ENCODE measurements around the gene ANKRD62. TPM values are rescaled to one million over a fixed set of nuclear protein-coding genes. Genes with fewer than 3 reads are reported as not detected.

ANKRD62 gene
- total RNA-seq, 1 donor from 2014 or later, result 0.13 TPM

DNA sequence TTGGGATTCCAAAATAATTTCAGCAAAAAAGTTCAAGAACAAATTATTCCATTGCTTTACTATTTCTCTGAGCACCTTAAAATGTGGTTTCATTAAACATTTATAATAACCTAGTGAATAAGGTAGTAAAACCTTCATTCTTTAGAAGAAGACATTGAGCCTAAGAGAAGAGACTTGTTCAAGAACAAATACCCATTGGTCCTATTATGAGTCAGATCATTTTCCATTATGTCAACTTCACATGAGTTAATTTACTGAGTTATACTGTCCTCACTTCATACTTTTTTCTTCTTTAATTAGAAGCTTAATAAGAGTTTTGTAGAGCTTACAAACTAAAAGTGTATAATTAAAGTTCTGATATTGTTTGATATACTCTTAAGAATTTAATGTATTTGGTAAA is 5.5 kb downstream of the ANKRD62 start:
- no peaks in the 10 kb centered on the region for H3K9me3 Mint-ChIP-seq (ENCODE audit: unreplicated experiment)
- H3K27ac Mint-ChIP-seq (ENCODE audit: unreplicated experiment), result no peak overlapping the region
- no peak overlapping the region for H3K4me3 Mint-ChIP-seq (ENCODE audit: unreplicated experiment)
- TF ChIP-seq, protein P1, sequence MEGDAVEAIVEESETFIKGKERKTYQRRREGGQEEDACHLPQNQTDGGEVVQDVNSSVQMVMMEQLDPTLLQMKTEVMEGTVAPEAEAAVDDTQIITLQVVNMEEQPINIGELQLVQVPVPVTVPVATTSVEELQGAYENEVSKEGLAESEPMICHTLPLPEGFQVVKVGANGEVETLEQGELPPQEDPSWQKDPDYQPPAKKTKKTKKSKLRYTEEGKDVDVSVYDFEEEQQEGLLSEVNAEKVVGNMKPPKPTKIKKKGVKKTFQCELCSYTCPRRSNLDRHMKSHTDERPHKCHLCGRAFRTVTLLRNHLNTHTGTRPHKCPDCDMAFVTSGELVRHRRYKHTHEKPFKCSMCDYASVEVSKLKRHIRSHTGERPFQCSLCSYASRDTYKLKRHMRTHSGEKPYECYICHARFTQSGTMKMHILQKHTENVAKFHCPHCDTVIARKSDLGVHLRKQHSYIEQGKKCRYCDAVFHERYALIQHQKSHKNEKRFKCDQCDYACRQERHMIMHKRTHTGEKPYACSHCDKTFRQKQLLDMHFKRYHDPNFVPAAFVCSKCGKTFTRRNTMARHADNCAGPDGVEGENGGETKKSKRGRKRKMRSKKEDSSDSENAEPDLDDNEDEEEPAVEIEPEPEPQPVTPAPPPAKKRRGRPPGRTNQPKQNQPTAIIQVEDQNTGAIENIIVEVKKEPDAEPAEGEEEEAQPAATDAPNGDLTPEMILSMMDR (IDR thresholded peaks at IDR 0.05; ENCODE audit: unreplicated experiment), result no peak
- no peak for DNase-seq (ENCODE audit: low spot score)
- no peaks in the 10 kb centered on the region for H3K36me3 Mint-ChIP-seq (ENCODE audit: low read depth, unreplicated experiment)
- no peaks in the 10 kb centered on the region for H3K4me1 Mint-ChIP-seq (ENCODE audit: unreplicated experiment)
- no peaks in the 10 kb centered on the region for H3K27me3 Mint-ChIP-seq (ENCODE audit: unreplicated experiment)

DNA sequence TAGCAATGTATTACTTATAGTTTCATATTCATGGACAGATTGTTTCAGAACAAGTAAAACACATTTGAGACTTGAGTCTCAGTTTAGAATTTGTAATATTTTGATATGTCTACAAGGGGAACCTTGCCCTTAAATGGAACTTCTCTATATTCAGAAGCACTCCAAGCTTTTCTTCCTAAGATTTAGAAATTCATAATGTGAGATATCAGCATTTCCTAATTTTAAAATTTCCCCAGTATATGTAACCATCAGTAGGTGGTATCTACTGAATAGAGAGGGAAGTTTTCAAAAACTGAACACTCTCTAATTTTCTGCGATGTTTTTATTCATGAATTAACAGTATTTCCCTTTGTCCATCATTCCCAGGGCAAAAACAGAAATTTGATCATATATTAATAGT is 7.6 kb downstream of the ANKRD62 start:
- Mint-ChIP-seq H3K27me3 (ENCODE audit: unreplicated experiment) (no peaks in the 10 kb centered on the region), H3K36me3 (ENCODE audit: low read depth, unreplicated experiment) (no peaks in the 10 kb centered on the region), H3K4me1 (ENCODE audit: unreplicated experiment) (no peaks in the 10 kb centered on the region), H3K27ac (ENCODE audit: unreplicated experiment) (no peak overlapping the region), H3K4me3 (ENCODE audit: unreplicated experiment) (no peak overlapping the region), H3K9me3 (ENCODE audit: unreplicated experiment) (no peaks in the 10 kb centered on the region)
- DNase-seq (ENCODE audit: low spot score), result no peak
- TF ChIP-seq, protein P1 (IDR thresholded peaks at IDR 0.05; ENCODE audit: unreplicated experiment), result no peak

DNA sequence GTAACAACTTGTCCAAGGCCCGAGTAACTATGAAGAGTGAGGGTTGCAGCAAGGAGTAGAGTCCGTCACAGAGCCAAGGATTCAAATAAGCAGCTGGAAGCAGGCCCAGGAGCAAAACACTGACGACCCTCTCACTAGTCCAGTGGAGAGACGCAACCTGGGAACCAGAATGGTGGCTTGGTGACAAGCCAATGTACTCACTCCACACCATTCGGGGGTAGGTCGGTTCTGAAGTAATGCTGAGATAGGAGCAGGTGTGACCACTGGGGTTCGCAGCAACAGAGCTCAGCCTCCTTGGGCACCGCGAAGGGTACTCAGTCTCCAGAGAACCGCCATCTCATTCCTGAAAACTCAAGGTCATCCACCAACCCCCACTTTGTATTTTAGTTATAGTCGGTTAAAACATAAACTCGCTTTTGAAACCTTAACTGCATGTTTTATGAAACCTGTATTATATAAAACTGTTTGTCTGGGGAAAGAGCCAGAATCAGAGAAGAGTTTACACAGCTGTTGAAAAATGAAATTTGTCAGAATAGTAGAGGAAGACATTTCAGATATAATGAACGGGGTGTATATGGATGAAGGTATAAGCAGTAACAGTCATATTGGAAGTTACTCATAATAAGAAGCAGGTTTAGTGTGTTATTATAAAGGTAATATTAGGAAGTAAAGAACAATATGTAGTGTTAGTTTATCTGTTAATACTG is 8.6 kb downstream of the ANKRD62 start:
- Mint-ChIP-seq H3K27ac (ENCODE audit: unreplicated experiment) (no peak overlapping the region), H3K27me3 (ENCODE audit: unreplicated experiment) (no peaks in the 10 kb centered on the region), H3K4me3 (ENCODE audit: unreplicated experiment) (no peak overlapping the region), H3K36me3 (ENCODE audit: low read depth, unreplicated experiment) (no peaks in the 10 kb centered on the region), H3K9me3 (ENCODE audit: unreplicated experiment) (no peaks in the 10 kb centered on the region), H3K4me1 (ENCODE audit: unreplicated experiment) (no peaks in the 10 kb centered on the region)
- TF ChIP-seq, protein P1 (IDR thresholded peaks at IDR 0.05; ENCODE audit: unreplicated experiment), result no peak
- DNase-seq (ENCODE audit: low spot score), result no peak

DNA sequence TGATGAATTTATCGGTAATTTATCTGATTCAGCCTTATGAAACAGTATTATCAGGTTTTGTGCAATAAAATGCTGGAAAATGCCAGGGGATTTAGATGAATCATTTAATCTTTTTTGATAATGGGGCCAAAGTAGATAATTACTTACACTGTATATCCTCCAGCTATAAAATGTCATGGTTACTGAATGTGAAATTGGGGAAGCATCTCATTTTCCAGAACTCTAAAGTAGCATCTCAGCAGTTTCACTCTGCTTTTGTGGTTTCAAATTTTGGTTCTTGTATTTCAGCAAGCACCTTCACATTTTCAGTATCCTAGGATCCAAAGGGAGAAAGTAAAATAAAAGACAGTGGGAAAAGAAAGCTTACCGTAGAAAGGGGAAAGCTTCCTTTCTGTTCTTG is 12.8 kb downstream of the ANKRD62 start:
- DNase-seq (ENCODE audit: low spot score), result no peak
- Mint-ChIP-seq H3K27me3 (ENCODE audit: unreplicated experiment) (peaks cover 1% of the 10 kb centered on the region), H3K4me3 (ENCODE audit: unreplicated experiment) (no peak overlapping the region), H3K27ac (ENCODE audit: unreplicated experiment) (no peak overlapping the region), H3K4me1 (ENCODE audit: unreplicated experiment) (no peaks in the 10 kb centered on the region), H3K36me3 (ENCODE audit: low read depth, unreplicated experiment) (no peaks in the 10 kb centered on the region), H3K9me3 (ENCODE audit: unreplicated experiment) (no peaks in the 10 kb centered on the region)
- TF ChIP-seq, protein P1 (IDR thresholded peaks at IDR 0.05; ENCODE audit: unreplicated experiment), result no peak

DNA sequence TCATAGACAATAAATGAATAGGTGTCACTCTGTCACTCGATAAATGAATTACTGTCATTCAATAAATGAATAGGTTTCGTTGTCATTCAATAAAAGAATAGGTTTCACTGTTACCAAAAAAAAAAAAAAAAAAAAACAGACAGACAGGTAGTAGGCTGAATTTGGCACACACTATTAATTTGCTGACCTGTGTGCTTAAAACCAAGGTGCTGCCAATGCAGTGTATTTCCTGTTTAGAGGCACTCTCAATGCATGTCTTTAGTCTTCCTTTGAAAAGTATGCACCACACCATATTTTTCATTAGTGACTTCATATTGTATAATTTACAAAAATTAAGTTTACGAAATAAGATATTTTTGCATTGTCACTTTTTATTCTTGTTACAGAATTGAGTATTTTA is 16.2 kb downstream of the ANKRD62 start:
- Mint-ChIP-seq H3K9me3 (ENCODE audit: unreplicated experiment) (no peaks in the 10 kb centered on the region), H3K27me3 (ENCODE audit: unreplicated experiment) (peaks cover 3% of the 10 kb centered on the region), H3K27ac (ENCODE audit: unreplicated experiment) (no peak overlapping the region), H3K4me3 (ENCODE audit: unreplicated experiment) (no peak overlapping the region), H3K4me1 (ENCODE audit: unreplicated experiment) (no peaks in the 10 kb centered on the region), H3K36me3 (ENCODE audit: low read depth, unreplicated experiment) (no peaks in the 10 kb centered on the region)
- DNase-seq (ENCODE audit: low spot score), result no peak
- TF ChIP-seq, protein P1 (IDR thresholded peaks at IDR 0.05; ENCODE audit: unreplicated experiment), result no peak
